CD4-positive, alpha-beta T cell treated with Interferon gamma for 1 hour (primary cell): ENCODE results near the gene CD6.

Experiments used
- DNase-seq: peaks from one replicate; pipeline ENCODE4 v3.0.0-alpha.2; 2020

The CD6 gene

GRCh38 chr11:60987577-60988277 lies 16.2 kb downstream of the CD6 start:
- DNase-seq, result peak; percentile 24

- DNase-seq, result no peak
Measured at GRCh38 chr11:60988658-60989057, 17.2 kb downstream of the CD6 start.

- no peak for DNase-seq
Measured at GRCh38 chr11:60989093-60989650, 17.7 kb downstream of the CD6 start.

GRCh38 chr11:60991457-60991856 lies 20.0 kb downstream of the CD6 start:
- no peak for DNase-seq

GRCh38 chr11:60992842-60993409 lies 21.4 kb downstream of the CD6 start:
- no peak for DNase-seq

- no peak for DNase-seq
Measured at GRCh38 chr11:60993615-60994014, 22.1 kb downstream of the CD6 start.

- DNase-seq, result no peak
Measured at GRCh38 chr11:60994541-60995080, 23.1 kb downstream of the CD6 start.

- DNase-seq, result no peak
Measured at GRCh38 chr11:60995798-60996197, 24.3 kb downstream of the CD6 start.

GRCh38 chr11:60996381-60997138 lies 25.1 kb downstream of the CD6 start:
- DNase-seq, result no peak

GRCh38 chr11:61000426-61000825 lies 28.9 kb downstream of the CD6 start:
- DNase-seq, result no peak

- no peak for DNase-seq
Measured at GRCh38 chr11:61001931-61002330, 30.5 kb downstream of the CD6 start.

GRCh38 chr11:61002598-61002997 lies 31.1 kb downstream of the CD6 start:
- DNase-seq, result no peak

- DNase-seq, result no peak
Measured at GRCh38 chr11:61004180-61004611, 32.7 kb downstream of the CD6 start.

GRCh38 chr11:61004761-61005181 lies 33.3 kb downstream of the CD6 start:
- no peak for DNase-seq

GRCh38 chr11:61007383-61007955 lies 36.0 kb downstream of the CD6 start:
- no peak for DNase-seq

GRCh38 chr11:61007956-61008896 lies 36.7 kb downstream of the CD6 start:
- DNase-seq, result no peak

GRCh38 chr11:61008971-61009370 lies 37.5 kb downstream of the CD6 start:
- DNase-seq, result no peak

GRCh38 chr11:61009392-61010275 lies 38.2 kb downstream of the CD6 start:
- DNase-seq, result no peak

- no peak for DNase-seq
Measured at GRCh38 chr11:61010466-61011228, 39.2 kb downstream of the CD6 start.
